ENCODE results near the gene LMTK2. TPM values are rescaled to one million over a fixed set of nuclear protein-coding genes. Genes with fewer than 3 reads are reported as not detected.
A peak's percentile ranks its signal among the peaks of the same experiment; 100 is the strongest.

The LMTK2 gene
- total and polyA plus RNA-seq, 2 experiments from 2014 or later: 6.1 to 30.8 TPM

DNA sequence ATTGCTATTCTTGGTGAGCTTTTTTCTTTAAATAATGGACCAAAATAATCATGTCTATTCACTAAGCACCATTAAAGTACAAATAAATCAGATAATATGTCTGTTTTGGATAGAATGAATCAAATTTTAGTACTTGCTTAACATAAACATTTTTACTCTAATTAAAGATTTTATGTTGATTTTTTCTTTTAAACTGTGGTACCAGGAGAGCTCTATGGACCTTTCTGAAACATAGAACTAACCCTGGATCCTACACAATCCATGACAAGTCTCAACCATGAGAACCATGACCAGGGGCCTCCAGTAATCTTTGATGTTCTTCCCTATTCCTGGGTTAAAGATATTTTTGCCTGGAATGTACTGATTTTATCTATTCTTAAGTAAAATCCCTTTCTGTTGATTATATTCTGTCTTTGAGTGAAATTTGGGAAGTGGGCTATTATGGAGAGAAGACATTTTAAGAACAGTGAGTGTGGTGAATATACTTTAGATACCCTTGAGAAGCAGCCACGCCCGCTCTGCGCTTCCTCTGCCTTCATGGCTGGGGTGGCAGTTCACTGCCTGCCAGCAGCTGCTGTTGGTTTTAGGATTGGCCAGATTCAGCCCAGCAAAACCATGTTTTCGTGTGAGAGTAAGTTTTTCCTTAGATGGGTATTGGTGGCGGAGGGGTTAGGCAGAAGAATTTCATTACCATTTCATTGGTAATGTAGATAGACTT is 62.4 kb downstream of the LMTK2 start (continued):
- TF ChIP-seq, protein P1, sequence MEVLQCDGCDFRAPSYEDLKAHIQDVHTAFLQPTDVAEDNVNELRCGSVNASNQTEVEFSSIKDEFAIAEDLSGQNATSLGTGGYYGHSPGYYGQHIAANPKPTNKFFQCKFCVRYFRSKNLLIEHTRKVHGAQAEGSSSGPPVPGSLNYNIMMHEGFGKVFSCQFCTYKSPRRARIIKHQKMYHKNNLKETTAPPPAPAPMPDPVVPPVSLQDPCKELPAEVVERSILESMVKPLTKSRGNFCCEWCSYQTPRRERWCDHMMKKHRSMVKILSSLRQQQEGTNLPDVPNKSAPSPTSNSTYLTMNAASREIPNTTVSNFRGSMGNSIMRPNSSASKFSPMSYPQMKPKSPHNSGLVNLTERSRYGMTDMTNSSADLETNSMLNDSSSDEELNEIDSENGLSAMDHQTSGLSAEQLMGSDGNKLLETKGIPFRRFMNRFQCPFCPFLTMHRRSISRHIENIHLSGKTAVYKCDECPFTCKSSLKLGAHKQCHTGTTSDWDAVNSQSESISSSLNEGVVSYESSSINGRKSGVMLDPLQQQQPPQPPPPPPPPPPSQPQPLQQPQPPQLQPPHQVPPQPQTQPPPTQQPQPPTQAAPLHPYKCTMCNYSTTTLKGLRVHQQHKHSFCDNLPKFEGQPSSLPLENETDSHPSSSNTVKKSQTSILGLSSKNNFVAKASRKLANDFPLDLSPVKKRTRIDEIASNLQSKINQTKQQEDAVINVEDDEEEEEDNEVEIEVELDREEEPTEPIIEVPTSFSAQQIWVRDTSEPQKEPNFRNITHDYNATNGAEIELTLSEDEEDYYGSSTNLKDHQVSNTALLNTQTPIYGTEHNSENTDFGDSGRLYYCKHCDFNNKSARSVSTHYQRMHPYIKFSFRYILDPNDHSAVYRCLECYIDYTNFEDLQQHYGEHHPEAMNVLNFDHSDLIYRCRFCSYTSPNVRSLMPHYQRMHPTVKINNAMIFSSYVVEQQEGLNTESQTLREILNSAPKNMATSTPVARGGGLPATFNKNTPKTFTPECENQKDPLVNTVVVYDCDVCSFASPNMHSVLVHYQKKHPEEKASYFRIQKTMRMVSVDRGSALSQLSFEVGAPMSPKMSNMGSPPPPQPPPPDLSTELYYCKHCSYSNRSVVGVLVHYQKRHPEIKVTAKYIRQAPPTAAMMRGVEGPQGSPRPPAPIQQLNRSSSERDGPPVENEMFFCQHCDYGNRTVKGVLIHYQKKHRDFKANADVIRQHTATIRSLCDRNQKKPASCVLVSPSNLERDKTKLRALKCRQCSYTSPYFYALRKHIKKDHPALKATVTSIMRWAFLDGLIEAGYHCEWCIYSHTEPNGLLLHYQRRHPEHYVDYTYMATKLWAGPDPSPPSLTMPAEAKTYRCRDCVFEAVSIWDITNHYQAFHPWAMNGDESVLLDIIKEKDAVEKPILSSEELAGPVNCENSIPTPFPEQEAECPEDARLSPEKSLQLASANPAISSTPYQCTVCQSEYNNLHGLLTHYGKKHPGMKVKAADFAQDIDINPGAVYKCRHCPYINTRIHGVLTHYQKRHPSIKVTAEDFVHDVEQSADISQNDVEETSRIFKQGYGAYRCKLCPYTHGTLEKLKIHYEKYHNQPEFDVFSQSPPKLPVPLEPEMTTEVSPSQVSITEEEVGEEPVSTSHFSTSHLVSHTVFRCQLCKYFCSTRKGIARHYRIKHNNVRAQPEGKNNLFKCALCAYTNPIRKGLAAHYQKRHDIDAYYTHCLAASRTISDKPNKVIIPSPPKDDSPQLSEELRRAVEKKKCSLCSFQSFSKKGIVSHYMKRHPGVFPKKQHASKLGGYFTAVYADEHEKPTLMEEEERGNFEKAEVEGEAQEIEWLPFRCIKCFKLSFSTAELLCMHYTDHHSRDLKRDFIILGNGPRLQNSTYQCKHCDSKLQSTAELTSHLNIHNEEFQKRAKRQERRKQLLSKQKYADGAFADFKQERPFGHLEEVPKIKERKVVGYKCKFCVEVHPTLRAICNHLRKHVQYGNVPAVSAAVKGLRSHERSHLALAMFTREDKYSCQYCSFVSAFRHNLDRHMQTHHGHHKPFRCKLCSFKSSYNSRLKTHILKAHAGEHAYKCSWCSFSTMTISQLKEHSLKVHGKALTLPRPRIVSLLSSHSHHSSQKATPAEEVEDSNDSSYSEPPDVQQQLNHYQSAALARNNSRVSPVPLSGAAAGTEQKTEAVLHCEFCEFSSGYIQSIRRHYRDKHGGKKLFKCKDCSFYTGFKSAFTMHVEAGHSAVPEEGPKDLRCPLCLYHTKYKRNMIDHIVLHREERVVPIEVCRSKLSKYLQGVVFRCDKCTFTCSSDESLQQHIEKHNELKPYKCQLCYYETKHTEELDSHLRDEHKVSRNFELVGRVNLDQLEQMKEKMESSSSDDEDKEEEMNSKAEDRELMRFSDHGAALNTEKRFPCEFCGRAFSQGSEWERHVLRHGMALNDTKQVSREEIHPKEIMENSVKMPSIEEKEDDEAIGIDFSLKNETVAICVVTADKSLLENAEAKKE (CRISPR knock-in tag; IDR thresholded peaks at IDR 0.05): no peak
- TF ChIP-seq CREB1 (CRISPR knock-in tag; IDR thresholded peaks at IDR 0.05; ENCODE audit: low read depth) (no peak), JUNB (IDR thresholded peaks at IDR 0.05; ENCODE audit: unreplicated experiment) (no peak)
- TF ChIP-seq, protein P2, sequence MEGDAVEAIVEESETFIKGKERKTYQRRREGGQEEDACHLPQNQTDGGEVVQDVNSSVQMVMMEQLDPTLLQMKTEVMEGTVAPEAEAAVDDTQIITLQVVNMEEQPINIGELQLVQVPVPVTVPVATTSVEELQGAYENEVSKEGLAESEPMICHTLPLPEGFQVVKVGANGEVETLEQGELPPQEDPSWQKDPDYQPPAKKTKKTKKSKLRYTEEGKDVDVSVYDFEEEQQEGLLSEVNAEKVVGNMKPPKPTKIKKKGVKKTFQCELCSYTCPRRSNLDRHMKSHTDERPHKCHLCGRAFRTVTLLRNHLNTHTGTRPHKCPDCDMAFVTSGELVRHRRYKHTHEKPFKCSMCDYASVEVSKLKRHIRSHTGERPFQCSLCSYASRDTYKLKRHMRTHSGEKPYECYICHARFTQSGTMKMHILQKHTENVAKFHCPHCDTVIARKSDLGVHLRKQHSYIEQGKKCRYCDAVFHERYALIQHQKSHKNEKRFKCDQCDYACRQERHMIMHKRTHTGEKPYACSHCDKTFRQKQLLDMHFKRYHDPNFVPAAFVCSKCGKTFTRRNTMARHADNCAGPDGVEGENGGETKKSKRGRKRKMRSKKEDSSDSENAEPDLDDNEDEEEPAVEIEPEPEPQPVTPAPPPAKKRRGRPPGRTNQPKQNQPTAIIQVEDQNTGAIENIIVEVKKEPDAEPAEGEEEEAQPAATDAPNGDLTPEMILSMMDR (conservative IDR thresholded peaks at IDR 0.05; ENCODE audit: low read depth in 2 of 2): no peak

DNA sequence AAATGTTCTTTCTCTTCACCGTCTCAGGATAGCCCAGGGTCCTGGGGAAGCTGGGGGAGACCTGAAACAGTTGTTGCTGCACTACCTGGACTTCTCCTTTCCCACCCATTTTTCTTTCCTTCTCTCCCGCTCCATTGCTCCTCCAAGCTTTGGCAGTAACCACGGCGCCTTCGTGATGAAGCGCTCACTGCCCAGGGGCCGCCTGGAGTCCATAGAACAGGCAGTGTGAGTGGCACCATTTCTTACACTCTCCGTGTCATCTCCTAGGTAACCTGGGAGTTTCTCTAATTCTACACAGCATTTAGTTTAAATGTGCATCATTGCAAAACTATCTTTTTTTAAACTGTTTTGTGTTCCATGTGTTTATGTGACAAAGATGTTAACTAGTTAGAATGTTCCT is 64.3 kb downstream of the LMTK2 start:
- DNase-seq (ENCODE audit: low spot score) (no peak), ATAC-seq (no peak)
- H3K4me2 ChIP-seq: no peak overlapping the region
- Mint-ChIP-seq H3K27ac (peak overlapping the region; percentile 62; the same call in 1 of the 2 replicates), H3K9me3 (no peaks in the 10 kb centered on the region), H3K4me1 (peaks cover 17% of the 10 kb centered on the region; the same call in 2 of the 3 replicates), H3K36me3 (ENCODE audit: low read depth) (peaks cover 12% of the 10 kb centered on the region), H3K4me3 (no peak overlapping the region), H3K27me3 (ENCODE audit: insufficient read depth, low read depth, poor library complexity) (peaks cover 4% of the 10 kb centered on the region)
- H3F3A ChIP-seq (replicated peaks; ENCODE audit: low read depth): 0 out of 2 replicates have a peak, but pooled peaks cover 2% of the 10 kb centered on the region
- no peak overlapping the region for H3K4me3 ChIP-seq
- no peaks in the 10 kb centered on the region for H3K36me3 ChIP-seq (ENCODE audit: insufficient read depth)
- H3K79me2 ChIP-seq (replicated peaks; ENCODE audit: insufficient read depth): peaks cover 12% of the 10 kb centered on the region; the same call in 1 of the 2 replicates
- H3K27me3 ChIP-seq (ENCODE audit: insufficient read depth): no peaks in the 10 kb centered on the region
- no peak overlapping the region for H2AFZ ChIP-seq
- peaks cover 12% of the 10 kb centered on the region; the same call in 1 of the 2 replicates for H4K20me1 ChIP-seq (replicated peaks; ENCODE audit: insufficient read depth)
- H3K4me1 ChIP-seq (ENCODE audit: insufficient read depth): 0 out of 2 replicates have a peak, but pooled peaks cover 5% of the 10 kb centered on the region
- no peaks in the 10 kb centered on the region for H3K9me2 ChIP-seq (ENCODE audit: insufficient read depth)
- no peak overlapping the region for H3K27ac ChIP-seq (ENCODE audit: low read depth)
- TF ChIP-seq, protein P3, sequence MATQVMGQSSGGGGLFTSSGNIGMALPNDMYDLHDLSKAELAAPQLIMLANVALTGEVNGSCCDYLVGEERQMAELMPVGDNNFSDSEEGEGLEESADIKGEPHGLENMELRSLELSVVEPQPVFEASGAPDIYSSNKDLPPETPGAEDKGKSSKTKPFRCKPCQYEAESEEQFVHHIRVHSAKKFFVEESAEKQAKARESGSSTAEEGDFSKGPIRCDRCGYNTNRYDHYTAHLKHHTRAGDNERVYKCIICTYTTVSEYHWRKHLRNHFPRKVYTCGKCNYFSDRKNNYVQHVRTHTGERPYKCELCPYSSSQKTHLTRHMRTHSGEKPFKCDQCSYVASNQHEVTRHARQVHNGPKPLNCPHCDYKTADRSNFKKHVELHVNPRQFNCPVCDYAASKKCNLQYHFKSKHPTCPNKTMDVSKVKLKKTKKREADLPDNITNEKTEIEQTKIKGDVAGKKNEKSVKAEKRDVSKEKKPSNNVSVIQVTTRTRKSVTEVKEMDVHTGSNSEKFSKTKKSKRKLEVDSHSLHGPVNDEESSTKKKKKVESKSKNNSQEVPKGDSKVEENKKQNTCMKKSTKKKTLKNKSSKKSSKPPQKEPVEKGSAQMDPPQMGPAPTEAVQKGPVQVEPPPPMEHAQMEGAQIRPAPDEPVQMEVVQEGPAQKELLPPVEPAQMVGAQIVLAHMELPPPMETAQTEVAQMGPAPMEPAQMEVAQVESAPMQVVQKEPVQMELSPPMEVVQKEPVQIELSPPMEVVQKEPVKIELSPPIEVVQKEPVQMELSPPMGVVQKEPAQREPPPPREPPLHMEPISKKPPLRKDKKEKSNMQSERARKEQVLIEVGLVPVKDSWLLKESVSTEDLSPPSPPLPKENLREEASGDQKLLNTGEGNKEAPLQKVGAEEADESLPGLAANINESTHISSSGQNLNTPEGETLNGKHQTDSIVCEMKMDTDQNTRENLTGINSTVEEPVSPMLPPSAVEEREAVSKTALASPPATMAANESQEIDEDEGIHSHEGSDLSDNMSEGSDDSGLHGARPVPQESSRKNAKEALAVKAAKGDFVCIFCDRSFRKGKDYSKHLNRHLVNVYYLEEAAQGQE (IDR thresholded peaks at IDR 0.05; ENCODE audit: unreplicated experiment): no peak
- no peak for TF ChIP-seq POLR2AphosphoS5 (IDR thresholded peaks at IDR 0.05; ENCODE audit: low read depth)
- TF ChIP-seq EZH2 (IDR thresholded peaks at IDR 0.05; ENCODE audit: low read depth, unreplicated experiment): no peak
- TF ChIP-seq CREB1 (CRISPR knock-in tag; IDR thresholded peaks at IDR 0.05; ENCODE audit: low read depth): no peak
- no peak for TF ChIP-seq STAT1 (IDR thresholded peaks at IDR 0.05; ENCODE audit: unreplicated experiment)
- no peak for TF ChIP-seq ZNF114 (CRISPR knock-in tag; IDR thresholded peaks at IDR 0.05)
